HCT116 (cell line): Measurements from ENCODE around the gene UQCC2. TPM values are rescaled to one million over a fixed set of nuclear protein-coding genes. Genes with fewer than 3 reads are reported as not detected.

Source experiments
- ATAC-seq: fragments of 200-7000 bp; cut with Tn5 transposase; 2 replicates; pipeline ENCODE4 v1.9.1; 2020; ENCODE audit warnings: mild to moderate bottlenecking, moderate library complexity
- BruUV-seq: library from RNA; stranded (reverse); fragments of 400-500 nt; replicated peaks from 2 replicates; lab custom pipeline; 2021; lab: Mats Ljungman, UMichigan
- CTCF ChIA-PET: fragments of 300-600 bp; sonication (Branson Sonifier 250); formaldehyde crosslinking; loops from one replicate; lab custom pipeline; 2021; ENCODE audit warnings: antibody characterized with exemption; lab: Charles Lee
- POLR2A ChIA-PET: fragments of 300-600, 350-600 bp; sonication (Branson Sonifier 250); formaldehyde crosslinking; loops from one replicate; lab custom pipeline; 2021; ENCODE audit warnings: antibody characterized with exemption; lab: Charles Lee
- RAD21 ChIA-PET, 2 experiments: fragments of 300-600 bp; sonication (Branson Sonifier 250); formaldehyde crosslinking; loops; one replicate each; lab custom pipeline; 2023; ENCODE audit warnings: low total read pairs in 2 of 2; ENCODE audit not compliant: uncharacterized antibody in 2 of 2, unreplicated experiment in 2 of 2, low non-redundant PET in 1 of 2; lab: Charles Lee
- DNase-seq: peaks from one replicate; pipeline ENCODE4 v3.0.0-alpha.2; 2010; ENCODE audit warnings: low read depth, low spot score
- H2AFZ ChIP-seq: fragments of 200-600 bp; shearing (Covaris generic), sonication (generic); 2 replicates; pipeline ENCODE4 v1.6.1; 2017; ENCODE audit warnings: low read depth, mixed run types, mixed read lengths, antibody characterized with exemption, low read length; ENCODE audit not compliant: poor library complexity, severe bottlenecking
- H3K27ac ChIP-seq: 2 replicates; pipeline ENCODE4 v1.5.1; 2012; ENCODE audit warnings: low read depth, low read length
- H3K27me3 ChIP-seq: fragments of 200-600 bp; sonication (generic); 2 replicates; pipeline ENCODE4 v1.6.1; 2016; ENCODE audit warnings: mixed run types, low read length, mixed read lengths; ENCODE audit not compliant: insufficient read depth
- H3K36me3 ChIP-seq, 2 experiments: fragments of 200-500 bp in 1 of 2; fragments of 200-600 bp in 1 of 2; sonication (Bioruptor generic) in 1 of 2; sonication (generic) in 1 of 2; 2 replicates each; pipeline versions ENCODE4 v1.5.1 to v1.6.1; 2014 to 2016; ENCODE audit warnings: low read length in 2 of 2, inconsistent platforms in 1 of 2, mixed read lengths in 1 of 2, mixed run types in 1 of 2; ENCODE audit not compliant: insufficient read depth in 2 of 2, control insufficient read depth in 1 of 2
- H3K4me1 ChIP-seq, 2 experiments: fragments of 200-600 bp in 1 of 2; sonication (generic) in 1 of 2; 2 replicates each; pipeline versions ENCODE4 v1.5.1 to v1.6.1; 2012 to 2017; ENCODE audit warnings: low read length in 2 of 2, inconsistent platforms in 1 of 2, mild to moderate bottlenecking in 1 of 2, mixed read lengths in 1 of 2, mixed run types in 1 of 2, moderate library complexity in 1 of 2; ENCODE audit not compliant: insufficient read depth in 2 of 2, control insufficient read depth in 1 of 2
- H3K4me2 ChIP-seq: fragments of 200-600 bp; sonication (generic); 2 replicates; pipeline ENCODE4 v1.6.1; 2017; ENCODE audit warnings: mixed run types, low read length, mixed read lengths
- H3K4me3 ChIP-seq, 2 experiments: fragments of 200-600 bp in 1 of 2; sonication (generic) in 1 of 2; replicated peaks in 1 of 2; 2 replicates each; pipeline ENCODE4 v1.5.1; 2011 to 2016; ENCODE audit warnings: low read length in 2 of 2, control low read depth in 1 of 2, low read depth in 1 of 2, mild to moderate bottlenecking in 1 of 2, mixed read lengths in 1 of 2, mixed run types in 1 of 2
- H3K79me2 ChIP-seq: fragments of 200-600 bp; sonication (generic); 2 replicates; pipeline ENCODE4 v1.6.1; 2017; ENCODE audit warnings: mild to moderate bottlenecking, mixed run types, low read length, moderate library complexity, mixed read lengths; ENCODE audit not compliant: insufficient read depth
- H3K9ac ChIP-seq: fragments of 200-600 bp; sonication (generic); 2 replicates; pipeline ENCODE4 v1.6.1; 2016; ENCODE audit warnings: low read length, mixed read lengths
- H3K9me2 ChIP-seq: fragments of 200-600 bp; sonication (generic), shearing (Covaris generic); 2 replicates; pipeline ENCODE4 v1.6.1; 2017; ENCODE audit warnings: mixed run types, mild to moderate bottlenecking, moderate library complexity; ENCODE audit not compliant: insufficient read depth
- H3K9me3 ChIP-seq, 2 experiments: fragments of 200-500 bp in 1 of 2; fragments of 200-600 bp in 1 of 2; sonication (Bioruptor generic) in 1 of 2; sonication (generic) in 1 of 2; 2 replicates each; pipeline ENCODE4 v1.6.1; 2014 to 2017; ENCODE audit warnings: low read length in 2 of 2, mixed read lengths in 2 of 2, inconsistent platforms in 1 of 2, low read depth in 1 of 2, mild to moderate bottlenecking in 1 of 2, mixed run types in 1 of 2, moderate library complexity in 1 of 2; ENCODE audit not compliant: control insufficient read depth in 1 of 2, insufficient read depth in 1 of 2
- H4K20me1 ChIP-seq: fragments of 200-600 bp; sonication (generic), shearing (Covaris generic); 2 replicates; pipeline ENCODE4 v1.6.1; 2017; ENCODE audit warnings: mixed run types, mild to moderate bottlenecking, moderate library complexity; ENCODE audit not compliant: insufficient read depth
- CBX3 ChIP-seq: IDR thresholded peaks from 2 replicates; pipeline ENCODE4 v1.6.1; 2012; ENCODE audit warnings: low read depth
- CEBPB ChIP-seq: IDR thresholded peaks from 2 replicates; pipeline ENCODE4 v1.6.1; 2012; ENCODE audit warnings: low read depth
- EGR1 ChIP-seq: IDR thresholded peaks from 2 replicates; pipeline ENCODE4 v1.6.1; 2012; ENCODE audit warnings: low read depth
- EZH2phosphoT487 ChIP-seq: fragments of 200-600 bp; IDR thresholded peaks from 2 replicates; pipeline ENCODE4 v1.6.1; 2018; ENCODE audit warnings: antibody characterized with exemption, borderline replicate concordance
- FOSL1 ChIP-seq: IDR thresholded peaks from 2 replicates; pipeline ENCODE4 v1.6.1; 2012; ENCODE audit warnings: low read depth
- JUND ChIP-seq: IDR thresholded peaks from 2 replicates; pipeline ENCODE4 v1.6.1; 2012
- POLR2A ChIP-seq: IDR thresholded peaks from 2 replicates; pipeline ENCODE4 v1.7.0; 2011; ENCODE audit warnings: borderline replicate concordance; ENCODE audit not compliant: insufficient read depth, insufficient read length; ENCODE audit errors: extremely low read depth
- POLR2AphosphoS5 ChIP-seq: IDR thresholded peaks from 2 replicates; pipeline ENCODE4 v1.6.1; 2011; ENCODE audit warnings: mild to moderate bottlenecking, low read depth, low read length, moderate library complexity
- RAD21 ChIP-seq: IDR thresholded peaks from 2 replicates; pipeline ENCODE4 v1.6.1; 2012; ENCODE audit warnings: low read depth, mild to moderate bottlenecking
- SIN3A ChIP-seq: IDR thresholded peaks from 2 replicates; pipeline ENCODE4 v1.6.1; 2012; ENCODE audit warnings: low read depth
- SP1 ChIP-seq: IDR thresholded peaks from 2 replicates; pipeline ENCODE4 v1.6.1; 2012; ENCODE audit warnings: low read depth
- ZNF274 ChIP-seq: fragments of 200-500 bp; sonication (Bioruptor generic); IDR thresholded peaks from 2 replicates; pipeline ENCODE4 v1.6.1; 2014; ENCODE audit warnings: mild to moderate bottlenecking, low read depth, low read length, inconsistent platforms
- intact Hi-C: fragments of 100-400 bp; cut with micrococcal nuclease; formaldehyde crosslinking; loops from 2 replicates; pipeline ENCODE4 v1.10.0; 2022
- total RNA-seq: library from RNA; stranded (reverse); gene quantifications from one replicate; pipeline ENCODE4 v1.2.1, GENCODE V29; 2021; ENCODE audit not compliant: unreplicated experiment
- TF ChIP-seq, protein P1 (sequence below), 3 experiments: fragments of 200-600 bp in 1 of 3; sonication (generic) in 1 of 3; IDR thresholded peaks in 2 of 3; conservative IDR thresholded peaks in 1 of 3; 2 replicates each; pipeline ENCODE4 v1.5.1; 2012 to 2017; ENCODE audit warnings: low read depth in 2 of 3, low read length in 2 of 3, antibody characterized with exemption in 1 of 3, borderline replicate concordance in 1 of 3, control low read depth in 1 of 3, mild to moderate bottlenecking in 1 of 3, mixed read lengths in 1 of 3, mixed run types in 1 of 3, moderate library complexity in 1 of 3; ENCODE audit not compliant: insufficient read depth in 1 of 3
- TF ChIP-seq, protein P2 (sequence below): IDR thresholded peaks from 2 replicates; pipeline ENCODE4 v1.6.1; 2012

The UQCC2 gene
- total RNA-seq, 1 experiment from 2014 or later, result 95.1 TPM

DNA sequence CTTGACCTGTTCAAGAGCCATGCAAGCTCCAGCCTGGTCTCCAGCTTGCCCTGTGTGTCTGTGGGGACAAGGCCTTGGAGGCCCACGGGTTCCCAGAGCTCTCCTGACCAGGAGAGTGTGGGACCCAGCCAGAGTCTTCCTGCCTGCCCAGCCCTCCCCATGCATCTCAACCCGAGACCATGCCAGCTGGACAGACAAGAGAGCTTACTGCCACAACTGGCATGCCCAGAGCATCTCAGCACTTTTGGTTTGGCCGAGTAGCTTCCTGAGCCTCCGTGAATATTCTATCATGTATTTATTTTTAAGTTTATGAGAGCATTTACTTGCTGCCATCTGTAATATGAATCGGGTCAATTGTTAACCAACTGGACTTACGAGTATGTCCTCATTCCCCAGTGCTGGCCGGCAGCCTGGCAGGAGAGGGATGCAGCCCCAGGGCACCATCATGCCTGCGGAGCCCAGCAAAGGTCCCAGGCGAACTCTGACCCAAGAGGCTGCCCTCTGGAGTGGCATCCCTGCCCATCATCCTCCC is 20.3 kb upstream of the UQCC2 start:
- Histone ChIP-seq H3K27ac (no peak overlapping the region), H3K79me2 (no peaks in the 10 kb centered on the region), H2AFZ (no peak overlapping the region), H3K9me3 (no peaks in the 10 kb centered on the region), H3K4me1 (peaks cover 0 to 10% of the 10 kb centered on the region in 2 experiments; a peak in 2 of 4 replicates), H4K20me1 (no peaks in the 10 kb centered on the region), H3K4me2 (no peak overlapping the region), H3K36me3 (no peaks in the 10 kb centered on the region), H3K4me3 (no peak overlapping the region), H3K9me2 (no peaks in the 10 kb centered on the region), H3K9ac (no peak overlapping the region), H3K27me3 (no peaks in the 10 kb centered on the region)
- BruUV-seq, result no TSS peak
- TF ChIP-seq SP1 (no peak), ZNF274 (no peak), SIN3A (no peak), EZH2phosphoT487 (no peak), POLR2A (no peak), RAD21 (no peak), POLR2AphosphoS5 (no peak), FOSL1 (no peak), CEBPB (no peak)
- TF ChIP-seq, protein P1, sequence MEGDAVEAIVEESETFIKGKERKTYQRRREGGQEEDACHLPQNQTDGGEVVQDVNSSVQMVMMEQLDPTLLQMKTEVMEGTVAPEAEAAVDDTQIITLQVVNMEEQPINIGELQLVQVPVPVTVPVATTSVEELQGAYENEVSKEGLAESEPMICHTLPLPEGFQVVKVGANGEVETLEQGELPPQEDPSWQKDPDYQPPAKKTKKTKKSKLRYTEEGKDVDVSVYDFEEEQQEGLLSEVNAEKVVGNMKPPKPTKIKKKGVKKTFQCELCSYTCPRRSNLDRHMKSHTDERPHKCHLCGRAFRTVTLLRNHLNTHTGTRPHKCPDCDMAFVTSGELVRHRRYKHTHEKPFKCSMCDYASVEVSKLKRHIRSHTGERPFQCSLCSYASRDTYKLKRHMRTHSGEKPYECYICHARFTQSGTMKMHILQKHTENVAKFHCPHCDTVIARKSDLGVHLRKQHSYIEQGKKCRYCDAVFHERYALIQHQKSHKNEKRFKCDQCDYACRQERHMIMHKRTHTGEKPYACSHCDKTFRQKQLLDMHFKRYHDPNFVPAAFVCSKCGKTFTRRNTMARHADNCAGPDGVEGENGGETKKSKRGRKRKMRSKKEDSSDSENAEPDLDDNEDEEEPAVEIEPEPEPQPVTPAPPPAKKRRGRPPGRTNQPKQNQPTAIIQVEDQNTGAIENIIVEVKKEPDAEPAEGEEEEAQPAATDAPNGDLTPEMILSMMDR (IDR thresholded peaks at IDR 0.05 in 2 of 3, conservative IDR thresholded peaks at IDR 0.05 in 1 of 3; ENCODE audit: borderline replicate concordance in 1 of 3, insufficient read depth in 1 of 3, low read depth in 2 of 3, low read length in 2 of 3), result no peak
- CTCF ChIA-PET, result interaction anchor here (0.9 kb wide), 1 partner anchor 21 kb away, joined by 3 read pairs; the partner anchor contains the start of gene UQCC2
- POLR2A ChIA-PET, result no interaction called here
- no peak for ATAC-seq
- intact Hi-C loops, result no loop called here
- no peak for DNase-seq
- RAD21 ChIA-PET, result no interaction called here

DNA sequence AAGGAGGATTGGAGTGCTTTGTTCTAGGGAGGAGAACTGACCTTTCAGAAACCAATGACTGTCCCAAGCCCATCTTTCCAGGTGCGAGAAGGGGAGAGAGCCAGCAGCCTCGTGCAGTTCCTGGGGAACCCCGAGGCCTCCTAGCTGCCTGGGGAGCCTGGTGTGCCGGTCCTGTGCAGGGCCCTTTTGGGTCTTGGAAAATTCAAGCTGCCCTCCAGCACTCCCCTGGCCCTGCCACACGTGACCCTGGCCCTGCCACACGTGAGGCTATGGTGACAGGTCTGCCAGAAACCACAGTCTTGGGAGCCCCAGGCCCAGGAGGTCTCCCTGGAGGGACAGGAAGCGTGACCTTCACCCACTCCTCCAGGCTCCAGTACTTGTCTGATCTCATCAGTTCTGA is 19.5 kb upstream of the UQCC2 start:
- H3K4me1 ChIP-seq, result peaks cover 0 to 10% of the 10 kb centered on the region in 2 experiments; a peak in 2 of 4 replicates
- no TSS peak for BruUV-seq

More for the DNA sequence above, 19.5 kb upstream of the UQCC2 start:
- POLR2A ChIA-PET, result no interaction called here
- no peaks in the 10 kb centered on the region for H3K9me2 ChIP-seq
- H3K4me3 ChIP-seq, result no peak overlapping the region
- no peak for ATAC-seq
- RAD21 ChIA-PET, result no interaction called here
- DNase-seq, result no peak
- no peaks in the 10 kb centered on the region for H3K79me2 ChIP-seq
- no peak overlapping the region for H3K9ac ChIP-seq
- intact Hi-C loops, result no loop called here
- H4K20me1 ChIP-seq, result no peaks in the 10 kb centered on the region
- no peak overlapping the region for H2AFZ ChIP-seq
- H3K27ac ChIP-seq, result no peak overlapping the region
- CTCF ChIA-PET, result no interaction called here
- H3K9me3 ChIP-seq, result no peaks in the 10 kb centered on the region
- no peak overlapping the region for H3K4me2 ChIP-seq
- H3K27me3 ChIP-seq, result no peaks in the 10 kb centered on the region
- no peak for TF ChIP-seq POLR2A
- TF ChIP-seq POLR2AphosphoS5, result no peak
- TF ChIP-seq CBX3, result no peak
- no peak for TF ChIP-seq EGR1
- TF ChIP-seq JUND, result no peak
- TF ChIP-seq, protein P2, sequence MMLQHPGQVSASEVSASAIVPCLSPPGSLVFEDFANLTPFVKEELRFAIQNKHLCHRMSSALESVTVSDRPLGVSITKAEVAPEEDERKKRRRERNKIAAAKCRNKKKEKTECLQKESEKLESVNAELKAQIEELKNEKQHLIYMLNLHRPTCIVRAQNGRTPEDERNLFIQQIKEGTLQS, result no peak
- no peak for TF ChIP-seq SIN3A
- no peak for TF ChIP-seq FOSL1
- H3K36me3 ChIP-seq, result no peaks in the 10 kb centered on the region
